ENCODE results near the gene PXMP2.

DNA sequence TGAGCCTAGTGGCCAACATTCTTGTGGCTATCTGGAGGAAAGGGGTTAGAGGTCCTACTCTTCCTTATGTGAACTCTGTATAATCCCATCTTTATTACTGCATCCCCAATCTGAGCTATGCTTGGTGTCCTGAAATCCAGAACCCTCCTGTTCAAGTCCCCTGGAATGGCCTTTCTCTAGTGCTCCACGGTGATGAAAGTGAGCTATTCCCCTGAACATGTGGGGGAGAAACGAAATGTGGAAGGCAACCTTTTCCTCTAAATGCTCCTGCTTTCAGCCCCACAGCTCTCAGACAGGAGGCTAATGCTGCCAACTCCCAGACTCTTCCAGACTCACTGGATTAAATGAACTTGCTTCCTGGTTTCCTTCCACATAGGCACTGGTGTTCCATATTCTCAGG, 20.8 kb downstream of the PXMP2 start:
- TF ChIP-seq, protein P1, sequence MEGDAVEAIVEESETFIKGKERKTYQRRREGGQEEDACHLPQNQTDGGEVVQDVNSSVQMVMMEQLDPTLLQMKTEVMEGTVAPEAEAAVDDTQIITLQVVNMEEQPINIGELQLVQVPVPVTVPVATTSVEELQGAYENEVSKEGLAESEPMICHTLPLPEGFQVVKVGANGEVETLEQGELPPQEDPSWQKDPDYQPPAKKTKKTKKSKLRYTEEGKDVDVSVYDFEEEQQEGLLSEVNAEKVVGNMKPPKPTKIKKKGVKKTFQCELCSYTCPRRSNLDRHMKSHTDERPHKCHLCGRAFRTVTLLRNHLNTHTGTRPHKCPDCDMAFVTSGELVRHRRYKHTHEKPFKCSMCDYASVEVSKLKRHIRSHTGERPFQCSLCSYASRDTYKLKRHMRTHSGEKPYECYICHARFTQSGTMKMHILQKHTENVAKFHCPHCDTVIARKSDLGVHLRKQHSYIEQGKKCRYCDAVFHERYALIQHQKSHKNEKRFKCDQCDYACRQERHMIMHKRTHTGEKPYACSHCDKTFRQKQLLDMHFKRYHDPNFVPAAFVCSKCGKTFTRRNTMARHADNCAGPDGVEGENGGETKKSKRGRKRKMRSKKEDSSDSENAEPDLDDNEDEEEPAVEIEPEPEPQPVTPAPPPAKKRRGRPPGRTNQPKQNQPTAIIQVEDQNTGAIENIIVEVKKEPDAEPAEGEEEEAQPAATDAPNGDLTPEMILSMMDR (IDR thresholded peaks at IDR 0.05; ENCODE audit: insufficient read depth, low read length): no peak
- TF ChIP-seq GABPA (IDR thresholded peaks at IDR 0.05; ENCODE audit: low read depth) (no peak), POLR2AphosphoS5 (IDR thresholded peaks at IDR 0.05; ENCODE audit: low read depth) (no peak)

All from HL-60 (cell line).